Upper lobe of right lung (tissue), 1 donor: ENCODE measurements around the gene TRIM38. TPM values are rescaled to one million over a fixed set of nuclear protein-coding genes. Genes with fewer than 3 reads are reported as not detected.

Source experiments
- ATAC-seq: fragments of 200-7000 bp; cut with Tn5 transposase; one replicate; pipeline ENCODE4 v1.9.1; 2020; ENCODE audit warnings: mild to moderate bottlenecking, moderate library complexity
- DNase-seq: peaks from one replicate; pipeline ENCODE4 v3.0.0-alpha.2; 2020
- H3K27ac ChIP-seq: fragments of 200-600 bp; one replicate; pipeline ENCODE4 v1.8.0; 2022
- H3K27me3 ChIP-seq: fragments of 200-600 bp; one replicate; pipeline ENCODE4 v1.8.0; 2022; ENCODE audit warnings: mild to moderate bottlenecking
- H3K36me3 ChIP-seq: fragments of 200-600 bp; one replicate; pipeline ENCODE4 v1.8.0; 2022
- H3K4me1 ChIP-seq: fragments of 200-600 bp; one replicate; pipeline ENCODE4 v1.8.0; 2022
- H3K4me3 ChIP-seq: fragments of 200-600 bp; one replicate; pipeline ENCODE4 v1.8.0; 2022; ENCODE audit warnings: mild to moderate bottlenecking
- H3K9me3 ChIP-seq: fragments of 200-600 bp; one replicate; pipeline ENCODE4 v1.8.0; 2022
- CTCF ChIP-seq: fragments of 200-600 bp; IDR thresholded peaks from one replicate; pipeline ENCODE4 v1.8.0; 2022; ENCODE audit warnings: antibody characterized with exemption
- intact Hi-C: fragments of 100-400 bp; cut with DNase I; formaldehyde crosslinking; loops from one replicate; pipeline ENCODE4 v1.11.0; 2022
- total RNA-seq: library from RNA; stranded (reverse); fragmentation: NEBNext Ultra II Directional; extraction: Animal tissue kit (Norgen Biotek cat#: 25700); gene quantifications from one replicate; pipeline ENCODE4 v1.2.1, GENCODE V29; 2021
- donor health status: DM: no; HTN: yes; CAD: no; lungs with severe emphysema.

Gene TRIM38
- total RNA-seq, 1 donor from 2014 or later, result 18.0 TPM

GRCh38 chr6:25953733-25954132 is 8.9 kb upstream of the TRIM38 start:
- intact Hi-C loops, result no loop called here
- Histone ChIP-seq H3K4me3 (no peak overlapping the region), H3K27ac (no peak overlapping the region), H3K27me3 (no peaks in the 10 kb centered on the region), H3K4me1 (no peaks in the 10 kb centered on the region), H3K36me3 (no peaks in the 10 kb centered on the region), H3K9me3 (no peaks in the 10 kb centered on the region)
- no peak for DNase-seq
- peak; percentile 51 for ATAC-seq
- no peak for TF ChIP-seq CTCF

GRCh38 chr6:25954756-25955155 is 7.8 kb upstream of the TRIM38 start:
- Histone ChIP-seq H3K9me3 (no peaks in the 10 kb centered on the region), H3K36me3 (no peaks in the 10 kb centered on the region), H3K27ac (no peak overlapping the region), H3K4me1 (no peaks in the 10 kb centered on the region), H3K27me3 (no peaks in the 10 kb centered on the region), H3K4me3 (no peak overlapping the region)
- no peak for DNase-seq
- TF ChIP-seq CTCF, result no peak
- intact Hi-C loops, result no loop called here
- ATAC-seq, result no peak

GRCh38 chr6:25956226-25956625 is 6.4 kb upstream of the TRIM38 start:
- no peak overlapping the region for H3K27ac ChIP-seq
- DNase-seq (no peak), ATAC-seq (no peak)
- H3K27me3 ChIP-seq, result no peaks in the 10 kb centered on the region
- no peak for TF ChIP-seq CTCF
- intact Hi-C loops, result no loop called here
- no peaks in the 10 kb centered on the region for H3K9me3 ChIP-seq
- H3K36me3 ChIP-seq, result no peaks in the 10 kb centered on the region
- H3K4me3 ChIP-seq, result no peak overlapping the region
- no peaks in the 10 kb centered on the region for H3K4me1 ChIP-seq

- DNase-seq (no peak), ATAC-seq (no peak)
- Histone ChIP-seq H3K9me3 (no peaks in the 10 kb centered on the region), H3K27me3 (no peaks in the 10 kb centered on the region), H3K27ac (no peak overlapping the region), H3K4me1 (peaks cover 13% of the 10 kb centered on the region), H3K36me3 (no peaks in the 10 kb centered on the region), H3K4me3 (no peak overlapping the region)
- TF ChIP-seq CTCF, result no peak
- intact Hi-C loops, result no loop called here
Observed at GRCh38 chr6:25958700-25959162, 3.9 kb upstream of the TRIM38 start.

GRCh38 chr6:25959890-25960536 is 2.6 kb upstream of the TRIM38 start:
- Histone ChIP-seq H3K4me1 (peaks cover 25% of the 10 kb centered on the region), H3K4me3 (no peak overlapping the region), H3K27ac (no peak overlapping the region), H3K9me3 (no peaks in the 10 kb centered on the region), H3K36me3 (peaks cover 3% of the 10 kb centered on the region), H3K27me3 (no peaks in the 10 kb centered on the region)
- no peak for DNase-seq
- intact Hi-C loops, result no loop called here
- ATAC-seq, result no peak
- TF ChIP-seq CTCF, result no peak

- no peaks in the 10 kb centered on the region for H3K27me3 ChIP-seq
- H3K4me1 ChIP-seq, result peaks cover 33% of the 10 kb centered on the region
- H3K4me3 ChIP-seq, result no peak overlapping the region
- no peak for TF ChIP-seq CTCF
- H3K36me3 ChIP-seq, result peaks cover 7% of the 10 kb centered on the region
- no peaks in the 10 kb centered on the region for H3K9me3 ChIP-seq
- intact Hi-C loops, result no loop called here
- no peak for ATAC-seq
- no peak overlapping the region for H3K27ac ChIP-seq
- DNase-seq, result no peak
Observed at GRCh38 chr6:25960734-25961133, 1.9 kb upstream of the TRIM38 start.
